Measurements from ENCODE around the gene SOWAHA. TPM values are rescaled to one million over a fixed set of nuclear protein-coding genes. Genes with fewer than 3 reads are reported as not detected.

Gene SOWAHA
- total and polyA plus RNA-seq, 2 of the 8 experiments (the other 6 are each of a cell fraction or from before 2014, with no cell fraction given): 0.09 to 0.11 TPM

GRCh38 chr5:132778856-132779255 is 34.2 kb upstream of the SOWAHA start (continued):
- TF ChIP-seq CTCF (IDR thresholded peaks at IDR 0.05; ENCODE audit: control extremely low read depth in 1 of 3, insufficient read depth in 1 of 3, low read depth in 1 of 3, low read length in 3 of 3) (no peak), EP300 (IDR thresholded peaks at IDR 0.05; ENCODE audit: borderline replicate concordance in 1 of 2, low read depth in 2 of 2, low read length in 2 of 2) (no peak), YY1 (IDR thresholded peaks at IDR 0.05; ENCODE audit: low read depth, low read length) (no peak)
